BJ (cell line): Measurements from ENCODE around the gene TMEM108. TPM values are rescaled to one million over a fixed set of nuclear protein-coding genes. Genes with fewer than 3 reads are reported as not detected.

Source experiments
- CTCF ChIA-PET: fragments of 350-600 bp; formaldehyde crosslinking; extraction: SDS; loops from one replicate; lab custom pipeline; 2021; ENCODE audit warnings: antibody characterized with exemption, inconsistent platforms; lab: Yijun Ruan, JAX
- POLR2A ChIA-PET: fragments of 300-600 bp; sonication (Branson Sonifier 250); formaldehyde crosslinking; extraction: SDS; loops from one replicate; lab custom pipeline; 2021; ENCODE audit warnings: antibody characterized with exemption; lab: Charles Lee
- DNase-seq: peaks from one replicate; pipeline ENCODE4 v3.0.0-alpha.2; 2011; ENCODE audit warnings: low read depth
- H3K27me3 ChIP-seq: 2 replicates; pipeline ENCODE4 v1.6.0; 2011; ENCODE audit warnings: low read length; ENCODE audit not compliant: control insufficient read depth, insufficient read depth
- H3K36me3 ChIP-seq: 2 replicates; pipeline ENCODE4 v1.5.1; 2011; ENCODE audit warnings: low read length; ENCODE audit not compliant: control insufficient read depth, insufficient read depth
- H3K4me3 ChIP-seq: 2 replicates; pipeline ENCODE4 v1.5.1; 2011; ENCODE audit warnings: low read depth, mild to moderate bottlenecking, control low read depth, low read length
- polyA plus RNA-seq: library from polyadenylated mRNA; depleted of rRNA; stranded (reverse); fragments of >200 nt; gene quantifications from 2 replicates; pipeline ENCODE4 v1.2.3, GENCODE V29; 2011
- TF ChIP-seq, protein P1 (sequence below): IDR thresholded peaks from 2 replicates; pipeline ENCODE4 v1.5.1; 2011; ENCODE audit warnings: low read depth, mild to moderate bottlenecking, control low read depth, inconsistent platforms, low read length, moderate library complexity; ENCODE audit not compliant: insufficient read depth

The TMEM108 gene
- polyA plus RNA-seq, 1 experiment, result not detected

DNA sequence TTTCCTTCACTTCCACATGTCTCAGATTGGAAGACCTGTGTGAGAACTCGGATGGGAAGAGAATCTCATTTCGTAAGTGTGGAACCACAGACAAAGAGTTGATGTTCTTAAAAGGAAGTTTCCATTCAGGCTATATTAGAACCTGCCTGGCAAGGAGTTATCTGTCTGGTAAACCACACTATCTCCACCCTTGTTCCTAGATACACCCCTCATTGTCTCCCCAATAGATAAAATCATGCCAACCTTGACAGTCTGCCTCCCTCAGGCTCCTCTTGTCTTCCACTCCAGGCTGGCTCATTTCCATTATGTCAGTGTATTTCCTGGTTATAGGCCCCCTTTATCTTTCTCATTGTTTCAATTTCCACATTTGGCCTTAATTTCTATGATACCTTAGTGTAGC lies 89.2 kb downstream of the TMEM108 start:
- H3K27me3 ChIP-seq, result no peaks in the 10 kb centered on the region
- CTCF ChIA-PET, result no interaction called here
- H3K4me3 ChIP-seq, result no peak overlapping the region
- no peaks in the 10 kb centered on the region for H3K36me3 ChIP-seq
- no peak for DNase-seq
- TF ChIP-seq, protein P1, sequence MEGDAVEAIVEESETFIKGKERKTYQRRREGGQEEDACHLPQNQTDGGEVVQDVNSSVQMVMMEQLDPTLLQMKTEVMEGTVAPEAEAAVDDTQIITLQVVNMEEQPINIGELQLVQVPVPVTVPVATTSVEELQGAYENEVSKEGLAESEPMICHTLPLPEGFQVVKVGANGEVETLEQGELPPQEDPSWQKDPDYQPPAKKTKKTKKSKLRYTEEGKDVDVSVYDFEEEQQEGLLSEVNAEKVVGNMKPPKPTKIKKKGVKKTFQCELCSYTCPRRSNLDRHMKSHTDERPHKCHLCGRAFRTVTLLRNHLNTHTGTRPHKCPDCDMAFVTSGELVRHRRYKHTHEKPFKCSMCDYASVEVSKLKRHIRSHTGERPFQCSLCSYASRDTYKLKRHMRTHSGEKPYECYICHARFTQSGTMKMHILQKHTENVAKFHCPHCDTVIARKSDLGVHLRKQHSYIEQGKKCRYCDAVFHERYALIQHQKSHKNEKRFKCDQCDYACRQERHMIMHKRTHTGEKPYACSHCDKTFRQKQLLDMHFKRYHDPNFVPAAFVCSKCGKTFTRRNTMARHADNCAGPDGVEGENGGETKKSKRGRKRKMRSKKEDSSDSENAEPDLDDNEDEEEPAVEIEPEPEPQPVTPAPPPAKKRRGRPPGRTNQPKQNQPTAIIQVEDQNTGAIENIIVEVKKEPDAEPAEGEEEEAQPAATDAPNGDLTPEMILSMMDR, result no peak
- POLR2A ChIA-PET, result no interaction called here

DNA sequence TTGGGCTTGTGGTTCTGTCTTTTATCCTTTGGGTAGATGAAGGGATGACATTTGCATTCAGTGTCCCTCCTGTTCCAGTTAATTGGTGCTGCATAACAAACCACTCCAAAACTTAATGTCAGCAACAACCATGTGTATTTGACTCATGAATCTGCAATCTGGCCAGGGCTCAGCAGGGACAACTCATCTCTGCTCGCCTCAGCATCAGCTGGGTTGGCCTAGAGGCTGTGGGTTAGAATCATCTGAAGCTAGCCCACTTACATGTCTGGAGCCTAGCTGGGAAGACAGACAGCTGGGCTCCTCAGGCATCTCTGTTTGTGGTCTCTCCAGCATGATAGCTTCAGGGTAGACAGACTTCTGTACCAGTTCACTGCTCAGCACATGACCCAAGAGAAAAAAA lies 92.0 kb downstream of the TMEM108 start:
- no peak for DNase-seq

DNA sequence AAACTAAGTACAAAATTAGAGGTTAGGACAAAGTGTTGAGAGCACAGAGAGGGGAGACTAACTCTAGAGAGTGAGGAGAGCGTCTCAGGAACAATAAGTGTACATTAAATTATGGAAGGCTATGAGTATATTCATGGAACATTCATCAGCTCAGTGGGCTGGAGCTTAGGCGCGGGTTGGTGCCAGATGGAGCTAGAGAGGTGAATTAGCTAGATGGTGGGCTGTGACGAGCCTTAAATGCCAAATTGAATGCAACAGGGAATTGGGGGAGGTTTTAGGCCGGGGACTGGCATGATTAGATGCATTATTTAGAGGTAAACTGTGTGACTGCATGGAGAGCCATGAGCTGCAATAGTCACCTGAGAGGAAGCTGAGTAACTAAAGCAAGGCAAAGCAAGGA lies 97.1 kb downstream of the TMEM108 start:
- POLR2A ChIA-PET, result no interaction called here

More for the DNA sequence above, 92.0 kb downstream of the TMEM108 start:
- no peak overlapping the region for H3K4me3 ChIP-seq
- TF ChIP-seq, protein P1, result no peak
- POLR2A ChIA-PET, result no interaction called here
- CTCF ChIA-PET, result no interaction called here
- H3K27me3 ChIP-seq, result no peaks in the 10 kb centered on the region
- H3K36me3 ChIP-seq, result no peaks in the 10 kb centered on the region

DNA sequence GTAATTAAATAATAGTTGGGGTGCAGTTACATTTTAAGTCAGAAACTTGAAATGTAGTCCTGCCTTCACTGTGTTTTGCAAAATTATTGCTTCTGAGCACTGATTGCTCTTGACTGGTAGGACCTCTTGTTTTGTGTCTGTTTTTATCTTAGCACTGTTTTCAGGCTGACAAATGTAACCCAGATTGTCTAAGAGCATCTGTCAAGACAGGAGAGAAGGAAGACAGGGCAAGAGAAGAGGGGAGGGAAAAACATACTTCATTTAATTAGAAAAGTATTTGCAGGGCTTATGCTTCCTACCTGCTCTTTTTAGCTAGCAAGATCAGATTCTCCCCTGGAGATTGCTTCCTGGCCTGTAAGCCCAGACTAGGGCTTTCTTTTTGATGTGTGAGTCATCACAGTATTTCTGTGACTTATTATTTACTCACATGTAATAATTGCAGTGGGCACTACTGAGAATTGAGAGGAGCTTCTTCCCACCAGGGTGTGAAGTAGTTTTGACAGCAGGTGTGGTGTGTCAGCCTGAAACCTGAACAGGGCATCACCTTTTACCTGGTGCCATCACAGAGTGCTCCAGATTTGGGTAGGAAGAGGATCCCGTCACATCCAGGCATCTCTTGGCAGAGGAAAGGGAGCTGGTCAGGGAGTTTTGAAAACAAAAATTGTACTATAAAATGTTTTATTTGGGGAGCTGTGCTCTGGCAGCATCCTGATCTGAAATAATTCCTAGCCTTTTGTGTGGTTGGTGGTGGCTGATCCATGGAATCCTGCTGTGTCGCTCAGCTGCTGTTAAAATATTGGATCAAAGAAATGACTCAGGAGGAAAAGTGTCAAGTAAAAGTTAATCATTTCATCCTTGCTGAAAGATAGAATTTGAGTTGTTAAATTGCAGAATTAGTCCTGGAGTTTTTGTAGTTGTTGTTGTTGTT lies 98.2 kb downstream of the TMEM108 start:
- POLR2A ChIA-PET, result no interaction called here
- H3K27me3 ChIP-seq, result no peaks in the 10 kb centered on the region
- TF ChIP-seq, protein P1, result no peak
- H3K4me3 ChIP-seq, result no peak overlapping the region
- no peaks in the 10 kb centered on the region for H3K36me3 ChIP-seq
- DNase-seq, result no peak
- CTCF ChIA-PET, result interaction anchor here (1.2 kb wide), 1 partner anchor 11 kb away, joined by 3 read pairs; no protein-coding TSS in a partner anchor

More for the DNA sequence above, 97.1 kb downstream of the TMEM108 start:
- Histone ChIP-seq H3K36me3 (no peaks in the 10 kb centered on the region), H3K4me3 (no peak overlapping the region), H3K27me3 (no peaks in the 10 kb centered on the region)
- TF ChIP-seq, protein P1, result no peak
- no peak for DNase-seq
- CTCF ChIA-PET, result interaction anchor here (1.0 to 1.2 kb wide), 2 partner anchors 10 to 45 kb away, joined by 3 read pairs; no protein-coding TSS in a partner anchor
